ENCODE data around the gene GMNN.
A peak's percentile ranks its signal among the peaks of the same experiment; 100 is the strongest.
"Not testable (repeated sequence)": the region's sequence is repeated elsewhere in the genome, so short reads cannot be mapped to it uniquely, and the experiment has no call there.

Gene GMNN

DNA sequence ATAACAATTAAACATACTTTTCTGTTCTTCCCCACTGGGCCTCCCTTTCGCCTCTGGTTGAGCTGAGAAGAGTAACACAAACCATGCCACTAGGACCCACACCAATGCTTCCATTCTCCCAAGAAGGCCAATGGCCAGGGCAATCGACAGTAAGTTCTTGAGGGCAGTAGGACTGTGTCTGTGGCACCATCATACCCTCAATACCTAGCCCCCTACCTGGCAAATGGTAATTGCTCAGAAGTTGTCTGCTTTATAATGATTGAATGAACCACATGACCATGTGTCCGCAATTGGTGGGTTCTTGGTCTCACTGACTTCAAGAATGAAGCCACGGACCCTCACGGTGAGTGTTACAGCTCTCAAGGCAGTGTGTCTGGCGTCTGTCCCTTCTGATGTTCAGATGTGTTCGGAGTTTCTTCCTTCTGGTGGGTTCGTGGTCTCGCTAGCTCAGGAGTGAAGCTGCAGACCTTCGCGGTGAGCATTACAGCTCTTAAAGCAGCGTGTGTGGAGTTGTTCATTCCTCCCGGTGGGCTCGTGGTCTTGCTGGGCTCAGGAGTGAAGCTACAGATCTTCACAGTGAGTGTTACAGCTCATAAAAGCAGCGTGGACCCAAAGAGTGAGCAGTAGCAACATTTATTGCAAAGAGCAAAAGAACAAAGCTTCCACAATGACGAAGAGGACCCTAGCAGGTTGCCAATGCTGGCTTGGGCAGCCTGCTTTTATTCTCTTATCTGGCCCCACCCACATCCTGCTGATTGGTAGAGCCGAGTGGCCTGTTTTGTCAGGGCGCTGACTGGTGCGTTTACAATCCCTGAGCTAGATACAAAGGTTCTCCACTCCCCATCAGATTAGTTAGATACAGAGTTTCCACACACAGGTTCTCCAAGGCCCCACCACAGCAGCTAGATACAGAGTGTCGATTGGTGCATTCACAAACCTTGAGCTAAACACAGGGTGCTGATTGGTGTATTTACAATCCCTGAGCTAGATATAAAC, 9.6 kb upstream of the GMNN start:
- not testable (repeated sequence) for H3K9me3 ChIP-seq (ENCODE audit: control insufficient read depth, low read length); H3K27me3 ChIP-seq (ENCODE audit: control insufficient read depth, insufficient read depth, low read length); H3K4me3 ChIP-seq (ENCODE audit: low read length); H3K9ac ChIP-seq (ENCODE audit: low read length); H3K36me3 ChIP-seq (ENCODE audit: control insufficient read depth, insufficient read depth, low read length)
- H3K4me1 ChIP-seq (ENCODE audit: control insufficient read depth, insufficient read depth, low read length) = peaks cover 23% of the 10 kb centered on the region

DNA sequence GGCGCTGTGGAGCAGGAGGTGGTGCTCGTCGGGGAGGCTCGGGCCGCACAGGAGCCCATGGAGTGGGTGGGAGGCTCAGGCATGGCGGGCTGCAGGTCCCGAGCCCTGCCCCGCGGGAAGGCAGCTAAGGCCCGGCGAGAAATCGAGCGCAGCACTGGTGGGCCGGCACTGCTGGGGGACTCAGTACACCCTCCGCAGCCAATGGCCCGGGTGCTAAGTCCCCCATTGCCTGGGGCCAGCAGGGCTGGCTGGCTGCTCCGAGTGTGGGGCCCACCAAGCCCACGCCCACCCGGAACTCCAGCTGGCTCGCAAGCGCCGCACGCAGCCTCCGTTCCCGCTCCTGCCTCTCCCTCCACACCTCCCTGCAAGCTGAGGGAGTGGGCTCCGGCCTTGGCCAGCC, 8.8 kb upstream of the GMNN start:
- H3K4me1 ChIP-seq (ENCODE audit: control insufficient read depth, insufficient read depth, low read length) = peaks cover 23% of the 10 kb centered on the region
- not testable (repeated sequence) for H3K9me3 ChIP-seq (ENCODE audit: control insufficient read depth, low read length); H3K36me3 ChIP-seq (ENCODE audit: control insufficient read depth, insufficient read depth, low read length); H3K9ac ChIP-seq (ENCODE audit: low read length); H3K27me3 ChIP-seq (ENCODE audit: control insufficient read depth, insufficient read depth, low read length); H3K4me3 ChIP-seq (ENCODE audit: low read length)

DNA sequence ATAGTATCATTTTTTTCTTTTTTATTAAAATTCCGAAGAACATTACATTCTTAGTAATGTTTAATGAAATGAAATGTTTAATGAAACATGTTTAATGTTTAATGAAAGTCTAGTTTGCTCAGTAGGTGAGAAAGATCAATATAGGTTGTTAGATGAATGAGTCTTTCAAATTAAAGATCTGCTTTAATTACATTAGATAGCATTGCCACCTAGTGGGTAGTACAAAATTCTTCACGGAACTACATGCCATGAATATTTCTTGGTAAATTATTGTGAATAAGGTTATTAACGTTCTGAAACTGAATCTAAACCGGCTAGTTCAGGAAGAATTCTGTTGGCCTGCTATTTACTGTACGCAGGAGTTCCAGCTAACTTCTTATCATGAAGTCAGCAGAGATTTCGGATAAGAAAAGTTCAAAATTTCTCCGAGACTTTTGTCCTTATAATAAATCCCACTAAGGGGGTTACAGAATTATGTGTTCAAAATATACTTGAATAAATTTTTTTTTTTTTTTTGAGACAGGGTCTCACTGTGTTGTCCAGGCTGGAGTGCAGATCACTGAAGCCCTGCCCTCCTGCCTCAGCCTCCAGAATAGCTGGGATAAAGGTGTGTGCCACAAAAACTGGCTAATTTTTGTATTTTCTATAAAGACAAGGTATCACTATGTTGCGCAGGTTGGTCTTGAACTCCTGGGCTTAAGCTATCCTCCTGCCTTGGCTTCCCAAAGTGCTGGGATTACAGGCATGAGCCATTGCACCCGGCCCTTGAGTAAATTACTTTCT, 7.9 kb upstream of the GMNN start:
- H3K36me3 ChIP-seq (ENCODE audit: control insufficient read depth, insufficient read depth, low read length) = no peaks in the 10 kb centered on the region
- H3K9ac ChIP-seq (ENCODE audit: low read length) = no peak overlapping the region
- no peaks in the 10 kb centered on the region for H3K9me3 ChIP-seq (ENCODE audit: control insufficient read depth, low read length)
- H3K4me1 ChIP-seq (ENCODE audit: control insufficient read depth, insufficient read depth, low read length) = peaks cover 23% of the 10 kb centered on the region
- no peak overlapping the region for H3K4me3 ChIP-seq (ENCODE audit: low read length)
- no peaks in the 10 kb centered on the region for H3K27me3 ChIP-seq (ENCODE audit: control insufficient read depth, insufficient read depth, low read length)

DNA sequence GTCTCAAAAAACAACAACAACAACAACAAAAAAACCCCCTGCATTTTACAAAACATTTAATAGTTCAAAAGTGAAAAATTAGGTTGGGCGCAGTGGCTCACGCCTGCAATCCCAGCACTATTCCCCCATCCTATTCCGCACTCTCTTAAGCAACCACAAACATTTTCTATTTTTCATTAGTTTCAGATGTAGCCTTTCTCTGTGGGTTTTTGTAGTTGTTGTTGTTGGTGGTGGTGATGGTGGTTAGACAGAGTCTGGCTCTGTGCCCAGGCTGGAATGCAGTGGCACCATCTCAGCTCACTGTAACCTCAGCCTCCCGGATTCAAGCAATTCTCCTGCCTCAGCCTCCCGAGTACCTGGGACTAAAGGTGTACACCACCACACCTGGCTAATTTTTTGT, 6.4 kb upstream of the GMNN start:
- Histone ChIP-seq H3K4me3 (ENCODE audit: low read length) (no peak overlapping the region), H3K4me1 (ENCODE audit: control insufficient read depth, insufficient read depth, low read length) (peaks cover 22% of the 10 kb centered on the region), H3K27me3 (ENCODE audit: control insufficient read depth, insufficient read depth, low read length) (no peaks in the 10 kb centered on the region), H3K9ac (ENCODE audit: low read length) (no peak overlapping the region), H3K36me3 (ENCODE audit: control insufficient read depth, insufficient read depth, low read length) (no peaks in the 10 kb centered on the region), H3K9me3 (ENCODE audit: control insufficient read depth, low read length) (no peaks in the 10 kb centered on the region)

DNA sequence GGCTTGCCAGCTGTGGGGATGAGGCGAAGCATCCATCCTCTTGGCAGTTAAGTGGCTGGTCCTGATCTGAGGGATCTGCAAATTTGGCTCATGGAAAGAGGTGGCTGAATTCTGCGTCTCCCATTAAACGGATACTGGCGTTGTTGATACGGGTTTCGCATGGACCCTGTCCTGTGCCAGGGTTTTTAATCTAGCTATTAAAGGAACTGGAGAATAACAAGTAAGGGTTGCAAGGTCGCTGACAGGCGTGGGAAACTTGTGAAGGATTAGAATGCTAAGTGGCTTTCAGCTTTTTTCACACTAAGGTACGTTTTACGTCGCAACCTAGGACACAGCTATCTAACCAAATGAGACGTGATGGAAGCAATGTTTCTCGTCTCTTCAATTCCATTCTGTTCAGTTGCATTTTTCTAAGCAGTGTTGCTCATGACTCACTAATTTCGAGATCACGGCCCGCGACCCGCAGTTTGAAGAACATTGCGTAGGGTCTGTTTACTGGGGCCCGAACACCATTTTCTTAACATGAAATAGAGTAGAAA, 852 bp downstream of the GMNN start:
- Histone ChIP-seq H3K27me3 (ENCODE audit: control insufficient read depth, insufficient read depth, low read length) (no peaks in the 10 kb centered on the region), H3K36me3 (ENCODE audit: control insufficient read depth, insufficient read depth, low read length) (no peaks in the 10 kb centered on the region), H3K4me3 (ENCODE audit: low read length) (peak overlapping the region; percentile 71), H3K4me1 (ENCODE audit: control insufficient read depth, insufficient read depth, low read length) (no peaks in the 10 kb centered on the region), H3K9me3 (ENCODE audit: control insufficient read depth, low read length) (no peaks in the 10 kb centered on the region), H3K9ac (ENCODE audit: low read length) (peak overlapping the region; percentile 63)

DNA sequence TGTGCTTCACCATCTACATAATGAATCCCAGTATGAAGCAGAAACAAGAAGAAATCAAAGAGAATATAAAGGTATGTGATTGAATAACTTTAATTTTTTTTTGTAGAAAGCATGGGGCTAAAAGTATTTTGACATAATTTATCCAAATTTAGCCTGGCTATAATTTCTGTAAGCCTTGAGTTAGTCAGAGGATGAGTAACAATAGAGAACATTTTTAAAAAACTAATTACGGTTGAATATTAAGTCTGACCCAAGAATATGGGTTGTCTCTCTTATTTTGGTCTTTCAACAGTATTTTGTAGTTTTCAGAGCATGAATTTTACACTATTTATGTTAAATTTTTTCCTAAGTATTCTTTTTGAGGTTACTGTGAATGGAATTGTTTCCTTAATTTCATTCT, 2.5 kb downstream of the GMNN start:
- no peaks in the 10 kb centered on the region for H3K9me3 ChIP-seq (ENCODE audit: control insufficient read depth, low read length)
- peaks cover 3% of the 10 kb centered on the region for H3K36me3 ChIP-seq (ENCODE audit: control insufficient read depth, insufficient read depth, low read length)
- H3K4me3 ChIP-seq (ENCODE audit: low read length) = no peak overlapping the region
- no peaks in the 10 kb centered on the region for H3K27me3 ChIP-seq (ENCODE audit: control insufficient read depth, insufficient read depth, low read length)
- no peaks in the 10 kb centered on the region for H3K4me1 ChIP-seq (ENCODE audit: control insufficient read depth, insufficient read depth, low read length)
- peak overlapping the region; percentile 0 for H3K9ac ChIP-seq (ENCODE audit: low read length)

DNA sequence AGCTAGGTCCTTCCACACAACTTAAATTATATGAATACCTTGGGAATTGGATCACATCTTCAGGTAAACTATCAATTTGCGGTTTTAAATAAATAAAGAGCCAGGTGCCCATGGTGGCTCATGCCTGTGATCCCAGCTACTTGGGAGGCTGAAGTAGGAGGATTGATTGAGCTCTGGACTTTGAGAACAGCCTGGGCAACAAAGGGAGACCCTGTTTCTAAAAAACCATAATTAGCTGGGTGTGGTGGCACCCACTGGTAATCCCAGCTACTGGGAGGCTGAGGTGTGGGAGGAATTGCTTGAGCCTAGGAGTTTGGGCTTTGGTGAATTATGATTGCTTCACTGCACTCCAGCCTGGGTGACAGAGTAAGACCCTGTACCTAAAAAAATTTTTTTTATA, 3.4 kb downstream of the GMNN start:
- H3K4me1 ChIP-seq (ENCODE audit: control insufficient read depth, insufficient read depth, low read length) = no peaks in the 10 kb centered on the region
- no peaks in the 10 kb centered on the region for H3K9me3 ChIP-seq (ENCODE audit: control insufficient read depth, low read length)
- peaks cover 3% of the 10 kb centered on the region for H3K36me3 ChIP-seq (ENCODE audit: control insufficient read depth, insufficient read depth, low read length)
- H3K4me3 ChIP-seq (ENCODE audit: low read length) = no peak overlapping the region
- peak overlapping the region; percentile 40 for H3K9ac ChIP-seq (ENCODE audit: low read length)
- H3K27me3 ChIP-seq (ENCODE audit: control insufficient read depth, insufficient read depth, low read length) = no peaks in the 10 kb centered on the region

DNA sequence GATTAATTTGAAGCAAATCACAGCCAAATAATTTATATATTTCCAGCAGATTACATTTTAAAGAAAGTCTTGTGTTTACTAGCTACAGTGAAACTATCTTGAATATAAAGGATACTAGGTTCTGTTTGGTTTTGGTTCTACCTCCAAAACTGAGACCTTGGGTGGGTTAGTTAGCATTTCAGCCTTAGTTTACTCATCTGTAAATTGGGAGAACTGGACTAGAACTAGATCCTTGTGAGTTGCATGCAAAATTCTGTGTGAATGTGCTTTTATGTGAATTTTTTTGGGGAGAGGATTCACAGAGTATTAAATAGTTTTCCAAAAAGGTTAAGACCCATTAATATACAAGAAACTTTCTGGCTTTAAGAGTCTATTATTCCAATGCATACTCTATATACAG, 4.1 kb downstream of the GMNN start:
- Histone ChIP-seq H3K9me3 (ENCODE audit: control insufficient read depth, low read length) (no peaks in the 10 kb centered on the region), H3K4me3 (ENCODE audit: low read length) (no peak overlapping the region), H3K9ac (ENCODE audit: low read length) (no peak overlapping the region), H3K27me3 (ENCODE audit: control insufficient read depth, insufficient read depth, low read length) (no peaks in the 10 kb centered on the region), H3K4me1 (ENCODE audit: control insufficient read depth, insufficient read depth, low read length) (no peaks in the 10 kb centered on the region), H3K36me3 (ENCODE audit: control insufficient read depth, insufficient read depth, low read length) (peaks cover 3% of the 10 kb centered on the region)

DNA sequence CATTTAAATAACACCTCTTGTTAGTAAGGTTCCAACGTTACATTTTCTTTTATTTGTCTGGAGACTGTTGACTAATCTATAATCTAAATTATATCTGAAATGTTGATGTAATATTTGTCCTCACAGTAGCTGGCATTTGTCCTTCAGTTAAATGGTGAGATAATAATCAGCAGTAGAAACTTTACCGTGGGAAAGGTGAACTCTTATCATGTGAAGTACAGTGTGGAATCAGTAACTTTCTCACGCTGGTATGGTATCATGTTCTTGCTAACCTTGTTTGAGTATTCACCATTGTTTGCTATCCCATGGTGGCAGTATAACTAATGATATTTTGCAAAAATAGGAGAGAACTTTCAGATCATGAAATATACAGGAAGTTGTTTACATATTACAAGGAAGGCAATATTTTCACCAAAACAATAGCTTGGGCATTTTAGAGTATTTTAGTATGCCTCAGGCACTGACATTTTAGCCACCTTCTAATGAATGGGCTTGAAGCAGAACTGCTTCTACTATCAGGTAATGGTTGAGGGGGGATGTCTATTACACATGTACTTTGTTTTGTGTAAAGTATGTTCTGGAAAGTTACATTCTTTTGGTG, 4.8 kb downstream of the GMNN start:
- no peak overlapping the region for H3K4me3 ChIP-seq (ENCODE audit: low read length)
- H3K36me3 ChIP-seq (ENCODE audit: control insufficient read depth, insufficient read depth, low read length) = peaks cover 3% of the 10 kb centered on the region
- no peaks in the 10 kb centered on the region for H3K9me3 ChIP-seq (ENCODE audit: control insufficient read depth, low read length)
- H3K4me1 ChIP-seq (ENCODE audit: control insufficient read depth, insufficient read depth, low read length) = no peaks in the 10 kb centered on the region
- H3K27me3 ChIP-seq (ENCODE audit: control insufficient read depth, insufficient read depth, low read length) = no peaks in the 10 kb centered on the region
- no peak overlapping the region for H3K9ac ChIP-seq (ENCODE audit: low read length)

DNA sequence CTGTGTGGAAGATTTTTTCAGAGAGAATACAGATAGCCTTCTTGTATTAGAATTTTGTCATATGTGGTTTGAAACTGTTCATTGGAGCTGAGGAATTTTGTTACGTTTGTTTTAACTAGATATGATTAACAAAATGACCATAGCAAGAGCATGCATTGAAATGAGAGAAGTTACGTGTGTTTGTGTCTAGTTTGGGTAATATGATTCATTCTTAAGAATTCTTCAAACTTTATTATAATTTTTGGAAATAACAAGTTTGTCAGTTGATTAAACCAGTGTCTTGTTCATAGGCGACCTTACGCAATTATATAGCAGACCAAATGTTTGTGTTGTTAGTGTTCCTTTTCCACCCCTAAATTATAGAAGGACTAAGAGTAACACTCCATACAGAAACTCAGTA, 5.5 kb downstream of the GMNN start:
- no peaks in the 10 kb centered on the region for H3K4me1 ChIP-seq (ENCODE audit: control insufficient read depth, insufficient read depth, low read length)
- H3K36me3 ChIP-seq (ENCODE audit: control insufficient read depth, insufficient read depth, low read length) = peaks cover 3% of the 10 kb centered on the region
- H3K9ac ChIP-seq (ENCODE audit: low read length) = no peak overlapping the region
- no peaks in the 10 kb centered on the region for H3K9me3 ChIP-seq (ENCODE audit: control insufficient read depth, low read length)
- H3K4me3 ChIP-seq (ENCODE audit: low read length) = no peak overlapping the region
- H3K27me3 ChIP-seq (ENCODE audit: control insufficient read depth, insufficient read depth, low read length) = no peaks in the 10 kb centered on the region

DNA sequence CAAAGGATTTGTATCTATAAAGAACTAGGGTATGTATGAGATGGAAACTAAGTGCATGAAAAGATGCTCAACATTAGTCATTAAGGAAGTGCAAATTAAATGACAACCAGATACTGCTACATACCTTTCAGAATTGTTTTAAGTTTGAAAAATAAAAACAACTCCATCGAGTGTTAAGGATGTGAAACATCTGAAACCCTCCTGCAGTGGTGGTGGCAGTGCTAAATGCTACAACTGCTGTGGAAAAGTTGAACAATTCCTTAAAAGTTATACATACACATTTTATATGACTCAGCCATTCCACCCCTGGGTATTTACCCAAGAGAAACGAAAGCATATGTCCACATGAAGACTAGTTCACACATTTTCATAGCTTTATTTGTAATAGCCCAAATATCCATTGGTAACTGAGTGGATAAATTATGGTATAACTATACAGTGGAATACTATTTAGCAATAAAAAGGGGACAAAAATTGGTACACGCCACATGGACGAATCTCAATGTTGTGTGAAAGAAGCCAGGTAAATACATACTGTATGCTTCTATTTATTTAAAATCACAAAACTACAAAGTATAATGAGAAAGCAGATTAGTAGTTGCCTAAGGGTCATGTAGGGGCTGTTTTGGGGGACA, 13.4 kb downstream of the GMNN start:
- Histone ChIP-seq H3K27me3 (ENCODE audit: control insufficient read depth, insufficient read depth, low read length) (no peaks in the 10 kb centered on the region), H3K4me1 (ENCODE audit: control insufficient read depth, insufficient read depth, low read length) (peaks cover 8% of the 10 kb centered on the region), H3K9ac (ENCODE audit: low read length) (no peak overlapping the region), H3K36me3 (ENCODE audit: control insufficient read depth, insufficient read depth, low read length) (no peaks in the 10 kb centered on the region), H3K4me3 (ENCODE audit: low read length) (no peak overlapping the region), H3K9me3 (ENCODE audit: control insufficient read depth, low read length) (no peaks in the 10 kb centered on the region)
